ENCODE data around the gene REEP1.

The REEP1 gene

GRCh38 chr2:86308356-86308755, 29.1 kb downstream of the REEP1 start:
- DNase-seq (ENCODE audit: low read depth in 1 of 2, low spot score in 1 of 2), result no peak

- DNase-seq (ENCODE audit: low read depth in 1 of 2, low spot score in 1 of 2), result no peak
Observed at GRCh38 chr2:86307431-86307830, 30.0 kb downstream of the REEP1 start.

- no peak for DNase-seq (ENCODE audit: low read depth in 1 of 2, low spot score in 1 of 2)
Observed at GRCh38 chr2:86305915-86306254, 31.5 kb downstream of the REEP1 start.

GRCh38 chr2:86305195-86305914, 32.1 kb downstream of the REEP1 start:
- DNase-seq (ENCODE audit: low read depth in 1 of 2, low spot score in 1 of 2), result no peak

GRCh38 chr2:86304416-86304815, 33.0 kb downstream of the REEP1 start:
- DNase-seq (ENCODE audit: low read depth in 1 of 2, low spot score in 1 of 2), result no peak

GRCh38 chr2:86302320-86302719, 35.1 kb downstream of the REEP1 start:
- DNase-seq (ENCODE audit: low read depth in 1 of 2, low spot score in 1 of 2), result no peak

GRCh38 chr2:86301711-86302202, 35.7 kb downstream of the REEP1 start:
- DNase-seq (ENCODE audit: low read depth in 1 of 2, low spot score in 1 of 2), result no peak

- DNase-seq (ENCODE audit: low read depth in 1 of 2, low spot score in 1 of 2), result no peak
Observed at GRCh38 chr2:86301009-86301408, 36.4 kb downstream of the REEP1 start.

GRCh38 chr2:86300496-86300895, 36.9 kb downstream of the REEP1 start:
- DNase-seq (ENCODE audit: low read depth in 1 of 2, low spot score in 1 of 2), result no peak

- no peak for DNase-seq (ENCODE audit: low read depth in 1 of 2, low spot score in 1 of 2)
Observed at GRCh38 chr2:86298411-86299390, 38.7 kb downstream of the REEP1 start.

- DNase-seq (ENCODE audit: low read depth in 1 of 2, low spot score in 1 of 2), result no peak
Observed at GRCh38 chr2:86297382-86298147, 39.9 kb downstream of the REEP1 start.

- DNase-seq (ENCODE audit: low read depth in 1 of 2, low spot score in 1 of 2), result no peak
Observed at GRCh38 chr2:86296947-86297346, 40.5 kb downstream of the REEP1 start.

GRCh38 chr2:86295066-86295465, 42.4 kb downstream of the REEP1 start:
- DNase-seq (ENCODE audit: low read depth in 1 of 2, low spot score in 1 of 2), result no peak

- DNase-seq (ENCODE audit: low read depth in 1 of 2, low spot score in 1 of 2), result no peak
Observed at GRCh38 chr2:86293612-86294011, 43.8 kb downstream of the REEP1 start.

- no peak for DNase-seq (ENCODE audit: low read depth in 1 of 2, low spot score in 1 of 2)
Observed at GRCh38 chr2:86292571-86293515, 44.6 kb downstream of the REEP1 start.

GRCh38 chr2:86291328-86291662, 46.1 kb downstream of the REEP1 start:
- DNase-seq (ENCODE audit: low read depth in 1 of 2, low spot score in 1 of 2), result no peak

GRCh38 chr2:86290596-86291327, 46.7 kb downstream of the REEP1 start:
- no peak for DNase-seq (ENCODE audit: low read depth in 1 of 2, low spot score in 1 of 2)

GRCh38 chr2:86286516-86286915, 50.9 kb downstream of the REEP1 start:
- DNase-seq (ENCODE audit: low read depth in 1 of 2, low spot score in 1 of 2), result no peak

- DNase-seq (ENCODE audit: low read depth in 1 of 2, low spot score in 1 of 2), result no peak
Observed at GRCh38 chr2:86285981-86286380, 51.4 kb downstream of the REEP1 start.

GRCh38 chr2:86285571-86285970, 51.9 kb downstream of the REEP1 start:
- no peak for DNase-seq (ENCODE audit: low read depth in 1 of 2, low spot score in 1 of 2)
